Body of pancreas (tissue), 4 donors: ENCODE data around the gene LILRA5.

Source experiments
- POLR2A ChIP-seq, 3 donors: fragments of 450-650 bp; IDR thresholded peaks; one replicate each; pipeline ENCODE4 v1.6.1; 2016; ENCODE audit warnings: antibody characterized with exemption in 3 of 3, mild to moderate bottlenecking in 2 of 3
- TF ChIP-seq, protein P1 (sequence below), 7 experiments: fragments of 450-650 bp in 4 of 7; fragments of 200-600 bp in 3 of 7; sonication (generic) in 3 of 7; IDR thresholded peaks; one replicate each; pipeline ENCODE4 v1.5.1; 2016 to 2019; ENCODE audit warnings: antibody characterized with exemption in 7 of 7

DNA sequence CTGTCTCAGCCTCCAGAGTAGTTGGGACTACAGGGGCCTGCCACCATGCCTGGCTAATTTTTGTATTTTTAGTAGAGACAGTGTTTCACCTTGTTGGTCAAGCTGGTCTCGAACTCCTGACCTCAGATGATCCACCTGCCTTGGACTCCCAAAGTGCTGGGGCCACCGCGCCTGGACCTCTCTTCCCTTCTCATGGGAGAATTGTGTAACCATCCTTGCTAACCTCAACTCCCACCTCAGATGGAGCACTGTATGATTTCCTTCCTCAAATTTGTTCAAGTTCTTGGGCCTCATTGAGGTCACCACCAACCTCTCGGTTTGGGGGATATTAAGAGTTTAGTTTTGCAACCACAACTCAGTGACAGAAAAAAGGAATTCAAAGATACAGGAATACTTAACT lies 10.7 kb downstream of the LILRA5 start:
- TF ChIP-seq, protein P1, sequence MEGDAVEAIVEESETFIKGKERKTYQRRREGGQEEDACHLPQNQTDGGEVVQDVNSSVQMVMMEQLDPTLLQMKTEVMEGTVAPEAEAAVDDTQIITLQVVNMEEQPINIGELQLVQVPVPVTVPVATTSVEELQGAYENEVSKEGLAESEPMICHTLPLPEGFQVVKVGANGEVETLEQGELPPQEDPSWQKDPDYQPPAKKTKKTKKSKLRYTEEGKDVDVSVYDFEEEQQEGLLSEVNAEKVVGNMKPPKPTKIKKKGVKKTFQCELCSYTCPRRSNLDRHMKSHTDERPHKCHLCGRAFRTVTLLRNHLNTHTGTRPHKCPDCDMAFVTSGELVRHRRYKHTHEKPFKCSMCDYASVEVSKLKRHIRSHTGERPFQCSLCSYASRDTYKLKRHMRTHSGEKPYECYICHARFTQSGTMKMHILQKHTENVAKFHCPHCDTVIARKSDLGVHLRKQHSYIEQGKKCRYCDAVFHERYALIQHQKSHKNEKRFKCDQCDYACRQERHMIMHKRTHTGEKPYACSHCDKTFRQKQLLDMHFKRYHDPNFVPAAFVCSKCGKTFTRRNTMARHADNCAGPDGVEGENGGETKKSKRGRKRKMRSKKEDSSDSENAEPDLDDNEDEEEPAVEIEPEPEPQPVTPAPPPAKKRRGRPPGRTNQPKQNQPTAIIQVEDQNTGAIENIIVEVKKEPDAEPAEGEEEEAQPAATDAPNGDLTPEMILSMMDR (IDR thresholded peaks at IDR 0.05), result no peak
- TF ChIP-seq POLR2A (IDR thresholded peaks at IDR 0.05), result no peak
